ENCODE measurements around the gene PLCB2. TPM values are rescaled to one million over a fixed set of nuclear protein-coding genes. Genes with fewer than 3 reads are reported as not detected.
A peak's percentile ranks its signal among the peaks of the same experiment; 100 is the strongest.

PLCB2 gene
- total RNA-seq, 1 donor from 2014 or later: 0.56 TPM

- peaks cover 5% of the 10 kb centered on the region for H3K9me3 ChIP-seq (ENCODE audit: low read depth)
- H3K4me3 ChIP-seq: no peak overlapping the region
- DNase-seq (ENCODE audit: low spot score): no peak
- H3K36me3 ChIP-seq: no peaks in the 10 kb centered on the region
- peaks cover 22% of the 10 kb centered on the region for H3K27me3 ChIP-seq
- Mint-ChIP-seq H3K27ac (peak overlapping the region; percentile 57), H3K4me1 (peaks cover 66% of the 10 kb centered on the region), H3K4me3 (peak overlapping the region; percentile 21), H3K9me3 (peaks cover 19% of the 10 kb centered on the region), H3K36me3 (peaks cover 5% of the 10 kb centered on the region), H3K27me3 (ENCODE audit: insufficient read depth, low read depth) (peaks cover 21% of the 10 kb centered on the region)
- no peak for TF ChIP-seq EZH2phosphoT487 (IDR thresholded peaks at IDR 0.05)
- no peak for TF ChIP-seq EZH2 (IDR thresholded peaks at IDR 0.05)
- no peak for TF ChIP-seq CTCF (IDR thresholded peaks at IDR 0.05)
- no peaks in the 10 kb centered on the region for H3F3A ChIP-seq (ENCODE audit: low read depth)
- no peaks in the 10 kb centered on the region for H3K79me2 ChIP-seq (ENCODE audit: low read depth)
- peaks cover 15% of the 10 kb centered on the region for H3K4me1 ChIP-seq
- H4K20me1 ChIP-seq (ENCODE audit: low read depth): no peaks in the 10 kb centered on the region
- no peak overlapping the region for H3K27ac ChIP-seq
- no peak overlapping the region for H3K4me2 ChIP-seq
- no peak overlapping the region for H2AFZ ChIP-seq (replicated peaks)
- H3K9ac ChIP-seq: no peak overlapping the region
These were observed 11.0 kb downstream of the PLCB2 start for GRCh38 chr15:40296561-40297230.

- TF ChIP-seq CTCF (IDR thresholded peaks at IDR 0.05): no peak
- TF ChIP-seq EZH2phosphoT487 (IDR thresholded peaks at IDR 0.05): no peak
- no peak for TF ChIP-seq EZH2 (IDR thresholded peaks at IDR 0.05)
- H3K27ac ChIP-seq: no peak overlapping the region
- peaks cover 62% of the 10 kb centered on the region for H3K4me1 Mint-ChIP-seq
These were observed 11.7 kb downstream of the PLCB2 start for GRCh38 chr15:40295877-40296560.

GRCh38 chr15:40295297-40295696 is 12.4 kb downstream of the PLCB2 start:
- Mint-ChIP-seq H3K27ac (peak overlapping the region; percentile 85), H3K36me3 (peaks cover 5% of the 10 kb centered on the region), H3K4me1 (peaks cover 61% of the 10 kb centered on the region), H3K9me3 (peaks cover 14% of the 10 kb centered on the region), H3K4me3 (no peak overlapping the region), H3K27me3 (ENCODE audit: insufficient read depth, low read depth) (peaks cover 20% of the 10 kb centered on the region)
- Histone ChIP-seq H3K4me2 (no peak overlapping the region), H3K27ac (no peak overlapping the region), H3K4me3 (no peak overlapping the region), H3F3A (ENCODE audit: low read depth) (peaks cover 9% of the 10 kb centered on the region), H4K20me1 (ENCODE audit: low read depth) (no peaks in the 10 kb centered on the region), H3K4me1 (peaks cover 24% of the 10 kb centered on the region), H3K9ac (no peak overlapping the region), H3K27me3 (peaks cover 36% of the 10 kb centered on the region), H3K79me2 (ENCODE audit: low read depth) (no peaks in the 10 kb centered on the region), H3K9me3 (ENCODE audit: low read depth) (peaks cover 2% of the 10 kb centered on the region), H2AFZ (replicated peaks) (no peak overlapping the region), H3K36me3 (no peaks in the 10 kb centered on the region)
- no peak for DNase-seq (ENCODE audit: low spot score)
- no peak for TF ChIP-seq EZH2phosphoT487 (IDR thresholded peaks at IDR 0.05)
- no peak for TF ChIP-seq EZH2 (IDR thresholded peaks at IDR 0.05)
- TF ChIP-seq CTCF (IDR thresholded peaks at IDR 0.05): no peak

More at GRCh38 chr15:40295877-40296560, 11.7 kb downstream of the PLCB2 start:
- H3K27ac Mint-ChIP-seq: peak overlapping the region; percentile 85
- H3K4me2 ChIP-seq: no peak overlapping the region
- H3K36me3 ChIP-seq: no peaks in the 10 kb centered on the region
- no peak for DNase-seq (ENCODE audit: low spot score)
- peaks cover 29% of the 10 kb centered on the region for H3K27me3 ChIP-seq
- no peaks in the 10 kb centered on the region for H4K20me1 ChIP-seq (ENCODE audit: low read depth)
- H3K9me3 ChIP-seq (ENCODE audit: low read depth): peaks cover 5% of the 10 kb centered on the region
- peaks cover 5% of the 10 kb centered on the region for H3K36me3 Mint-ChIP-seq
- peaks cover 21% of the 10 kb centered on the region for H3K27me3 Mint-ChIP-seq (ENCODE audit: insufficient read depth, low read depth)
- H3F3A ChIP-seq (ENCODE audit: low read depth): peaks cover 4% of the 10 kb centered on the region
- H3K4me3 ChIP-seq: no peak overlapping the region
- no peaks in the 10 kb centered on the region for H3K79me2 ChIP-seq (ENCODE audit: low read depth)
- H2AFZ ChIP-seq (replicated peaks): no peak overlapping the region
- H3K9me3 Mint-ChIP-seq: peaks cover 17% of the 10 kb centered on the region
- H3K9ac ChIP-seq: no peak overlapping the region
- H3K4me1 ChIP-seq: peaks cover 19% of the 10 kb centered on the region
- no peak overlapping the region for H3K4me3 Mint-ChIP-seq

Data from neural progenitor cell (in vitro differentiated cells).